ENCODE results near the gene MUC6.

DNA sequence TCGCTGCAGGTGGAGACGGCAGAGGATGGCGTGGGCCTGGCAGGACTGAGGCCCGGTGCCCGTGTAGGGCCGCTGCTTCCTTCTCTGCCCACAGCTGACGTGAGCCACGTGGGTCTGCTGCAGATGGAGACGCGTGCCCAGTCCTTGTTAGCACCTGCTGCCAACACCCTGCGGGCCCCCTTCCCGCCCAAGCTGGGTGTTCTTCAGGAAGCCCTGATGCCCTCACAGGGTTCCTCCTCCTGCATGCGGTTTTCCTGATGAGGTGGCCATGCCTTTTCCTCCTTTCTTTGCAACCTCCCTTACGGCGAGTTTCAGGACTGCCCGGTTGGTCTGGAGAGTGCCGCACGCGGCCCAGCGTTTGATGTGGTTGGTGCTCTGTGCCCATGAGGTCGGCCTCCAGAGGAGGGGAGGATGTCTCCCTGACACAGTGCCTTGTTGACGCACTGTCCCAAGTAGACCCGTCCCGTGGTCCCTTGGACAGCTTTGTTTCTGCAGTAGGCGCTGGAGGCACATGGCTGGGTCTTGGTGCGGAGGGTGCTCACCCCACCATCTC lies 66.1 kb downstream of the MUC6 start:
- TF ChIP-seq, protein P1, sequence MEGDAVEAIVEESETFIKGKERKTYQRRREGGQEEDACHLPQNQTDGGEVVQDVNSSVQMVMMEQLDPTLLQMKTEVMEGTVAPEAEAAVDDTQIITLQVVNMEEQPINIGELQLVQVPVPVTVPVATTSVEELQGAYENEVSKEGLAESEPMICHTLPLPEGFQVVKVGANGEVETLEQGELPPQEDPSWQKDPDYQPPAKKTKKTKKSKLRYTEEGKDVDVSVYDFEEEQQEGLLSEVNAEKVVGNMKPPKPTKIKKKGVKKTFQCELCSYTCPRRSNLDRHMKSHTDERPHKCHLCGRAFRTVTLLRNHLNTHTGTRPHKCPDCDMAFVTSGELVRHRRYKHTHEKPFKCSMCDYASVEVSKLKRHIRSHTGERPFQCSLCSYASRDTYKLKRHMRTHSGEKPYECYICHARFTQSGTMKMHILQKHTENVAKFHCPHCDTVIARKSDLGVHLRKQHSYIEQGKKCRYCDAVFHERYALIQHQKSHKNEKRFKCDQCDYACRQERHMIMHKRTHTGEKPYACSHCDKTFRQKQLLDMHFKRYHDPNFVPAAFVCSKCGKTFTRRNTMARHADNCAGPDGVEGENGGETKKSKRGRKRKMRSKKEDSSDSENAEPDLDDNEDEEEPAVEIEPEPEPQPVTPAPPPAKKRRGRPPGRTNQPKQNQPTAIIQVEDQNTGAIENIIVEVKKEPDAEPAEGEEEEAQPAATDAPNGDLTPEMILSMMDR (IDR thresholded peaks at IDR 0.05): no peak
- no peak for TF ChIP-seq POLR2A (IDR thresholded peaks at IDR 0.05)

Measured in testis (tissue), 2 donors.